Trophoblast cell (in vitro differentiated cells and primary cell): Measurements from ENCODE around the gene CBX4.
A peak's percentile ranks its signal among the peaks of the same experiment; 100 is the strongest.

ENCODE experiments used
- DNase-seq, 2 donors: peaks; one replicate each; pipeline ENCODE4 v3.0.0-alpha.2; 2016
- H2AFZ ChIP-seq: 2 replicates; pipeline ENCODE4 v1.6.1; 2013; ENCODE audit warnings: low read length, moderate library complexity, mild to moderate bottlenecking; ENCODE audit not compliant: insufficient read depth, poor library complexity
- H2AK5ac ChIP-seq: 2 replicates; pipeline ENCODE4 v1.6.1; 2013; ENCODE audit warnings: mild to moderate bottlenecking, low read length
- H2BK120ac ChIP-seq: 2 replicates; pipeline ENCODE4 v1.6.1; 2013; ENCODE audit warnings: low read length, mild to moderate bottlenecking, moderate library complexity; ENCODE audit not compliant: insufficient read depth, poor library complexity
- H2BK12ac ChIP-seq: 2 replicates; pipeline ENCODE4 v1.6.1; 2013; ENCODE audit warnings: mild to moderate bottlenecking, low read length, moderate library complexity
- H2BK5ac ChIP-seq: 2 replicates; pipeline ENCODE4 v1.6.1; 2013; ENCODE audit warnings: low read length, low read depth, moderate library complexity, mild to moderate bottlenecking; ENCODE audit not compliant: poor library complexity
- H3K14ac ChIP-seq: 2 replicates; pipeline ENCODE4 v1.6.1; 2013; ENCODE audit warnings: mild to moderate bottlenecking, low read length
- H3K18ac ChIP-seq: 2 replicates; pipeline ENCODE4 v1.6.1; 2013; ENCODE audit warnings: mild to moderate bottlenecking, low read length
- H3K23ac ChIP-seq: 2 replicates; pipeline ENCODE4 v1.6.1; 2013; ENCODE audit warnings: low read length
- H3K27ac ChIP-seq: 2 replicates; pipeline ENCODE4 v1.5.1; 2013; ENCODE audit warnings: low read depth, mild to moderate bottlenecking, inconsistent platforms, low read length, moderate library complexity
- H3K27me3 ChIP-seq: 2 replicates; pipeline ENCODE4 v1.6.1; 2013; ENCODE audit warnings: inconsistent platforms, mild to moderate bottlenecking, low read length, moderate library complexity; ENCODE audit not compliant: insufficient read depth
- H3K36me3 ChIP-seq, 2 experiments: 1 replicate in 1 of 2; 2 replicates in 1 of 2; pipeline ENCODE4 v1.6.1; 2013; ENCODE audit warnings: low read length in 2 of 2, mild to moderate bottlenecking in 2 of 2, moderate library complexity in 1 of 2; ENCODE audit not compliant: insufficient read depth in 2 of 2, control insufficient read depth in 1 of 2
- H3K4ac ChIP-seq: 2 replicates; pipeline ENCODE4 v1.6.1; 2013; ENCODE audit warnings: low read depth, mild to moderate bottlenecking, low read length, moderate library complexity
- H3K4me1 ChIP-seq, 2 experiments: 1 replicate in 1 of 2; 2 replicates in 1 of 2; pipeline ENCODE4 v1.6.1; 2013; ENCODE audit warnings: low read length in 2 of 2, mild to moderate bottlenecking in 2 of 2, moderate library complexity in 1 of 2; ENCODE audit not compliant: insufficient read depth in 2 of 2, control insufficient read depth in 1 of 2
- H3K4me2 ChIP-seq: 2 replicates; pipeline ENCODE4 v1.6.1; 2013; ENCODE audit warnings: inconsistent platforms, mild to moderate bottlenecking, low read length, moderate library complexity
- H3K4me3 ChIP-seq: 2 replicates; pipeline ENCODE4 v1.5.1; 2013; ENCODE audit warnings: mild to moderate bottlenecking, low read depth, low read length, inconsistent platforms
- H3K79me1 ChIP-seq: one replicate; pipeline ENCODE4 v1.6.1; 2013; ENCODE audit warnings: low read length
- H3K79me2 ChIP-seq: 2 replicates; pipeline ENCODE4 v1.6.1; 2013; ENCODE audit warnings: low read length, mild to moderate bottlenecking; ENCODE audit not compliant: control insufficient read depth, insufficient read depth, poor library complexity
- H3K9ac ChIP-seq: 2 replicates; pipeline ENCODE4 v1.6.1; 2013; ENCODE audit warnings: mild to moderate bottlenecking, low read length
- H3K9me3 ChIP-seq: 2 replicates; pipeline ENCODE4 v1.6.1; 2013; ENCODE audit warnings: low read depth, mild to moderate bottlenecking, control low read depth, inconsistent platforms, low read length; ENCODE audit not compliant: insufficient read depth
- H4K12ac ChIP-seq: 2 replicates; pipeline ENCODE4 v1.6.1; 2013; ENCODE audit warnings: low read depth, mild to moderate bottlenecking, low read length, moderate library complexity
- H4K8ac ChIP-seq: 2 replicates; pipeline ENCODE4 v1.6.1; 2013; ENCODE audit warnings: low read depth, mild to moderate bottlenecking, low read length, moderate library complexity
- H4K91ac ChIP-seq: one replicate; pipeline ENCODE4 v1.6.1; 2013; ENCODE audit warnings: low read depth, mild to moderate bottlenecking, low read length, moderate library complexity
- WGBS: extraction: QIAGEN DNeasy Blood & Tissue Kit; methylation state at CpG from one replicate; pipeline ENCODE4 v1.1.7; 2013; ENCODE audit warnings: missing lambda C conversion rate; ENCODE audit not compliant: insufficient read length, insufficient coverage; ENCODE audit errors: extremely low coverage; 5-methylcytosine and 5-hydroxymethylcytosine counted together

The CBX4 gene

DNA sequence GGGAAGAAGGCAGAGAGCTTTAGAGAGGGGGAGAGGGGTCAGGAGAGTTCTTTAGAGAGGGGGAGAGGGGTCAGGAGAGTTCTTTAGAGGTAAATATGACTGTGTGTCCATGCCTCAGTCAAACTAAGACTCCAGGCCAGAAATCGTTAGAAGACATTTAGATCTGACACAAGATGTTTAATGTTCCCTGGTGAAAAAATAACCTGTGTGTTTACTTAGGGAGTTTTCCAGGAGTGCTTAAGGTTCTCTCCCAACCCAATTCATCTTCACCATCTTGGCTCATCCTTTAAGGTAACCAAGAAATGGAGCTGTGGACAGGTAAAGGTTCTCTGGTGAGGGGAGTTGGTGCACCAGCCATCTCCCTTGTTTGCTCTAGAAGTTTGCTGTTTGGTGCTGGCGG, 9.8 kb downstream of the CBX4 start:
- H2BK12ac ChIP-seq = no peak overlapping the region
- no peaks in the 10 kb centered on the region for H3K79me1 ChIP-seq
- H3K4ac ChIP-seq = no peak overlapping the region
- no peak overlapping the region for H2BK120ac ChIP-seq
- H3K23ac ChIP-seq = no peak overlapping the region
- WGBS = no CpG with 5 or more reads among the region's 2 CpGs
- H3K36me3 ChIP-seq = peaks cover 0 to 1% of the 10 kb centered on the region in 2 experiments
- H3K9me3 ChIP-seq = peaks cover 10% of the 10 kb centered on the region
- no peak overlapping the region for H3K4me3 ChIP-seq
- H4K12ac ChIP-seq = no peak overlapping the region
- H4K8ac ChIP-seq = no peak overlapping the region
- no peak overlapping the region for H2AFZ ChIP-seq
- H3K9ac ChIP-seq = no peak overlapping the region
- no peak overlapping the region for H4K91ac ChIP-seq
- peaks cover 14 to 17% of the 10 kb centered on the region in 2 experiments for H3K4me1 ChIP-seq
- peaks cover 43% of the 10 kb centered on the region for H3K27me3 ChIP-seq
- no peak overlapping the region for H2BK5ac ChIP-seq
- no peak overlapping the region for H3K18ac ChIP-seq
- DNase-seq = no peak
- H3K4me2 ChIP-seq = no peak overlapping the region
- no peak overlapping the region for H2AK5ac ChIP-seq
- no peak overlapping the region for H3K27ac ChIP-seq
- H3K79me2 ChIP-seq = no peaks in the 10 kb centered on the region
- H3K14ac ChIP-seq = no peak overlapping the region

- H3K27me3 ChIP-seq = peaks cover 38% of the 10 kb centered on the region
- WGBS = no CpG with 5 or more reads among the region's 2 CpGs
- no peak overlapping the region for H3K18ac ChIP-seq
- no peak overlapping the region for H2BK120ac ChIP-seq
- no peak overlapping the region for H4K91ac ChIP-seq
- no peak for DNase-seq
- H2BK5ac ChIP-seq = no peak overlapping the region
- peaks cover 11 to 15% of the 10 kb centered on the region in 2 experiments for H3K4me1 ChIP-seq
- no peak overlapping the region for H3K4me2 ChIP-seq
- no peaks in the 10 kb centered on the region for H3K79me2 ChIP-seq
- no peak overlapping the region for H2AK5ac ChIP-seq
- H3K27ac ChIP-seq = no peak overlapping the region
- no peak overlapping the region for H4K12ac ChIP-seq
- H3K4me3 ChIP-seq = no peak overlapping the region
- H2BK12ac ChIP-seq = no peak overlapping the region
- H3K9ac ChIP-seq = no peak overlapping the region
- H3K36me3 ChIP-seq = no peaks in the 10 kb centered on the region
- no peak overlapping the region for H3K4ac ChIP-seq
- H3K9me3 ChIP-seq = peaks cover 10% of the 10 kb centered on the region
- H3K23ac ChIP-seq = no peak overlapping the region
- no peak overlapping the region for H4K8ac ChIP-seq
- no peaks in the 10 kb centered on the region for H3K79me1 ChIP-seq
- no peak overlapping the region for H3K14ac ChIP-seq
- H2AFZ ChIP-seq = no peak overlapping the region
These were observed 10.2 kb downstream of the CBX4 start for GRCh38 chr17:79829004-79829403.

DNA sequence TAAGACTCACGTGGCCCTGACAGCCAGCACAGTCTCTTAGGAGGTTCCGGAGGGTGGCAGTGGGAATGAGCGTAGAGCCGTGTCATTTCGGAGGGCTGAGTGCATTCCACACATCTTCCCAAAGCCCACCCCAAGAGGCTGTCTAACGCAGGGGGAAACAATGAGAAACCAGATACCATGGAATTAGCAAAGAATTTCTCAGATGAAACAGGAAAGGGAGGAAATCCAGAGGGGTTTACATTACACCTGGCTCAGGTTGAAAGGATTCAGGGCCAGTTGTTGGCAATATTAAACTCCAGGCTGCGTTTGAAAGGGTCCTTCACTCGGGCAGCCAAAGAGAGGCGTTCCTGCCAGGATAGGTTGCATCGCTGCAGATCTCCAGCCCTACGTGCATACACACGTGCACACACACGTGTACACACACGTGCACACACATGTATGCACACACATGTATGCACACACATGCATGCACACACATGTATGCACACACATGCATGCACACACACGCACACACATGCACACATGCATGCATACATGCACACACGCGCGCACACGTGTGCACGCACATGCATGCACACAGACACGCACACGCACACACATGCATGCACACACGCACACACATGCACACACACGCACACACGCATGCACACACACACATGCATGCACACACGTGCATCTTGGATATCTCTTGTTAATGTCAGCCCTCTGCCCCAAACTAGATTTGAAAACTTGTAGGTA, 12.2 kb downstream of the CBX4 start:
- no peaks in the 10 kb centered on the region for H3K79me2 ChIP-seq
- no peak overlapping the region for H3K18ac ChIP-seq
- H2BK5ac ChIP-seq = no peak overlapping the region
- H3K79me1 ChIP-seq = no peaks in the 10 kb centered on the region
- no peak overlapping the region for H3K4me2 ChIP-seq
- no CpG with 5 or more reads among the region's 26 CpGs for WGBS
- no peak overlapping the region for H3K14ac ChIP-seq
- H3K27ac ChIP-seq = no peak overlapping the region
- H3K36me3 ChIP-seq = no peaks in the 10 kb centered on the region
- no peak overlapping the region for H4K8ac ChIP-seq
- no peak for DNase-seq
- H2BK12ac ChIP-seq = no peak overlapping the region
- no peak overlapping the region for H2AK5ac ChIP-seq
- peak overlapping the region; percentile 33 for H3K4me3 ChIP-seq
- peaks cover 2% of the 10 kb centered on the region in 2 experiments for H3K4me1 ChIP-seq
- no peak overlapping the region for H4K91ac ChIP-seq
- H4K12ac ChIP-seq = no peak overlapping the region
- H3K27me3 ChIP-seq = peaks cover 30% of the 10 kb centered on the region
- H3K4ac ChIP-seq = no peak overlapping the region
- H3K23ac ChIP-seq = peak overlapping the region; percentile 95
- H3K9me3 ChIP-seq = peaks cover 10% of the 10 kb centered on the region
- H2AFZ ChIP-seq = no peak overlapping the region
- H3K9ac ChIP-seq = no peak overlapping the region
- H2BK120ac ChIP-seq = no peak overlapping the region

- no peak for DNase-seq
- Histone ChIP-seq H2AFZ (no peak overlapping the region), H3K14ac (no peak overlapping the region), H4K12ac (no peak overlapping the region), H2BK5ac (no peak overlapping the region), H3K79me2 (no peaks in the 10 kb centered on the region), H2AK5ac (no peak overlapping the region), H3K9me3 (peaks cover 7% of the 10 kb centered on the region), H3K4me3 (no peak overlapping the region), H3K18ac (no peak overlapping the region), H3K27ac (no peak overlapping the region), H3K4me2 (no peak overlapping the region), H3K36me3 (no peaks in the 10 kb centered on the region), H3K9ac (no peak overlapping the region), H3K27me3 (peaks cover 24% of the 10 kb centered on the region), H3K23ac (no peak overlapping the region), H3K79me1 (no peaks in the 10 kb centered on the region), H4K91ac (no peak overlapping the region), H4K8ac (no peak overlapping the region), H2BK120ac (no peak overlapping the region), H2BK12ac (no peak overlapping the region), H3K4me1 (no peaks in the 10 kb centered on the region), H3K4ac (no peak overlapping the region)
- no CpG with 5 or more reads among the region's 11 CpGs for WGBS
These were observed 13.0 kb downstream of the CBX4 start for GRCh38 chr17:79826204-79826680.
